Neural progenitor cell (in vitro differentiated cells): Measurements from ENCODE around the gene ZC3H12D. TPM values are rescaled to one million over a fixed set of nuclear protein-coding genes. Genes with fewer than 3 reads are reported as not detected.

Experiments used
- DNase-seq: peaks from one replicate; pipeline ENCODE4 v3.0.0-alpha.2; 2016; ENCODE audit warnings: low spot score
- H2AFZ ChIP-seq: fragments of 200-600 bp; sonication (generic); replicated peaks from 2 replicates; pipeline ENCODE4 v1.6.1; 2016; ENCODE audit warnings: antibody characterized with exemption
- H3F3A ChIP-seq: fragments of 200-600 bp; sonication (generic); 2 replicates; pipeline ENCODE4 v1.6.1; 2016; ENCODE audit warnings: antibody characterized with exemption, low read depth
- H3K27ac ChIP-seq: fragments of 200-600 bp; sonication (generic); 2 replicates; pipeline ENCODE4 v1.5.1; 2016; ENCODE audit warnings: mild to moderate bottlenecking
- H3K27me3 ChIP-seq: fragments of 200-600 bp; sonication (generic); 2 replicates; pipeline ENCODE4 v1.6.1; 2016; ENCODE audit warnings: mild to moderate bottlenecking, moderate library complexity
- H3K36me3 ChIP-seq: fragments of 200-600 bp; sonication (generic); 2 replicates; pipeline ENCODE4 v1.5.1; 2016
- H3K4me1 ChIP-seq: fragments of 200-600 bp; sonication (generic); 2 replicates; pipeline ENCODE4 v1.6.1; 2016; ENCODE audit warnings: mixed run types
- H3K4me2 ChIP-seq: fragments of 200-600 bp; sonication (generic); 2 replicates; pipeline ENCODE4 v1.6.1; 2016
- H3K4me3 ChIP-seq: fragments of 200-600 bp; sonication (generic); 2 replicates; pipeline ENCODE4 v1.5.1; 2016
- H3K79me2 ChIP-seq: fragments of 200-600 bp; sonication (generic); 2 replicates; pipeline ENCODE4 v1.6.1; 2016; ENCODE audit warnings: low read depth
- H3K9ac ChIP-seq: fragments of 200-600 bp; sonication (generic); 2 replicates; pipeline ENCODE4 v1.6.1; 2016
- H3K9me3 ChIP-seq: fragments of 200-600 bp; sonication (generic); 2 replicates; pipeline ENCODE4 v1.5.1; 2016; ENCODE audit warnings: low read depth
- H4K20me1 ChIP-seq: fragments of 200-600 bp; sonication (generic); 2 replicates; pipeline ENCODE4 v1.6.1; 2016; ENCODE audit warnings: low read depth
- H3K27ac Mint-ChIP-seq: 3 replicates; pipeline ENCODE4 v1.8.0; 2021; ENCODE audit warnings: mixed read lengths
- H3K27me3 Mint-ChIP-seq: 2 replicates; pipeline ENCODE4 v1.8.0; 2022; ENCODE audit warnings: low read depth, mild to moderate bottlenecking, inconsistent platforms, moderate library complexity, mixed read lengths; ENCODE audit not compliant: insufficient read depth
- H3K36me3 Mint-ChIP-seq: 3 replicates; pipeline ENCODE4 v1.8.0; 2021; ENCODE audit warnings: mixed read lengths
- H3K4me1 Mint-ChIP-seq: 3 replicates; pipeline ENCODE4 v1.8.0; 2021; ENCODE audit warnings: mixed read lengths
- H3K4me3 Mint-ChIP-seq: 3 replicates; pipeline ENCODE4 v1.8.0; 2021; ENCODE audit warnings: mild to moderate bottlenecking, moderate library complexity, mixed read lengths
- H3K9me3 Mint-ChIP-seq: 3 replicates; pipeline ENCODE4 v1.8.0; 2020; ENCODE audit warnings: mixed read lengths
- CTCF ChIP-seq: fragments of 200-600 bp; sonication (generic); IDR thresholded peaks from 2 replicates; pipeline ENCODE4 v1.5.1; 2017; ENCODE audit warnings: antibody characterized with exemption, mild to moderate bottlenecking
- EZH2 ChIP-seq: fragments of 200-600 bp; sonication (generic); IDR thresholded peaks from 2 replicates; pipeline ENCODE4 v1.6.1; 2017; ENCODE audit warnings: antibody characterized with exemption, mild to moderate bottlenecking, moderate library complexity
- EZH2phosphoT487 ChIP-seq: fragments of 200-600 bp; sonication (generic); IDR thresholded peaks from 2 replicates; pipeline ENCODE4 v1.6.1; 2017; ENCODE audit warnings: antibody characterized with exemption
- small RNA-seq: library from RNA; depleted of rRNA; stranded (forward); fragments of <200 nt; gene quantifications from one replicate; pipeline ENCODE3, GENCODE V24; 2015
- total RNA-seq: library from RNA; depleted of rRNA; stranded (reverse); fragments of >200 nt; gene quantifications from 2 replicates; pipeline ENCODE4 v1.2.3, GENCODE V29; 2015; ENCODE audit warnings: low replicate concordance

Gene ZC3H12D
- total RNA-seq, 1 donor from 2014 or later, result not detected

GRCh38 chr6:149403534-149403933 is 81.3 kb downstream of the ZC3H12D start:
- Mint-ChIP-seq H3K27me3 (peaks cover 2% of the 10 kb centered on the region), H3K9me3 (no peaks in the 10 kb centered on the region), H3K4me1 (no peaks in the 10 kb centered on the region), H3K36me3 (peaks cover 51% of the 10 kb centered on the region), H3K27ac (no peak overlapping the region), H3K4me3 (no peak overlapping the region)
- no peaks in the 10 kb centered on the region for H4K20me1 ChIP-seq
- no peak overlapping the region for H3K9ac ChIP-seq
- peaks cover 54% of the 10 kb centered on the region for H3K36me3 ChIP-seq
- no peak overlapping the region for H2AFZ ChIP-seq
- no peak overlapping the region for H3K4me3 ChIP-seq
- DNase-seq, result no peak
- no peaks in the 10 kb centered on the region for H3K79me2 ChIP-seq
- H3K4me1 ChIP-seq, result no peaks in the 10 kb centered on the region
- no peak overlapping the region for H3K27ac ChIP-seq
- no peaks in the 10 kb centered on the region for H3K9me3 ChIP-seq
- no peak for TF ChIP-seq EZH2phosphoT487
- TF ChIP-seq EZH2, result no peak
- no peak for TF ChIP-seq CTCF
- H3K27me3 ChIP-seq, result no peaks in the 10 kb centered on the region
- no peak overlapping the region for H3K4me2 ChIP-seq
- no peaks in the 10 kb centered on the region for H3F3A ChIP-seq

GRCh38 chr6:149400050-149400449 is 84.8 kb downstream of the ZC3H12D start, which contains the start of gene SUMO4:
Gene SUMO4 (plus strand): TSS chr6:149400262. CDS start chr6:149400392, 130 bp downstream.
- Histone ChIP-seq H3K9me3 (no peaks in the 10 kb centered on the region), H3K4me1 (no peaks in the 10 kb centered on the region), H3K27me3 (no peaks in the 10 kb centered on the region), H4K20me1 (no peaks in the 10 kb centered on the region), H3K4me3 (no peak within 1 kb of the TSS), H3F3A (no peaks in the 10 kb centered on the region), H3K9ac (no peak within 1 kb of the TSS), H2AFZ (no peak within 1 kb of the TSS), H3K4me2 (no peak within 1 kb of the TSS), H3K27ac (no peak within 1 kb of the TSS), H3K79me2 (peaks cover 5% of the 10 kb centered on the region), H3K36me3 (peaks cover 51% of the 10 kb centered on the region)
- no peak for DNase-seq
- H3K9me3 Mint-ChIP-seq, result peaks cover 18% of the 10 kb centered on the region
- H3K27me3 Mint-ChIP-seq, result peaks cover 2% of the 10 kb centered on the region
- TF ChIP-seq EZH2phosphoT487, result no peak
- TF ChIP-seq EZH2, result no peak
- TF ChIP-seq CTCF, result no peak
- H3K4me1 Mint-ChIP-seq, result no peaks in the 10 kb centered on the region
- no peak within 1 kb of the TSS for H3K27ac Mint-ChIP-seq
- H3K36me3 Mint-ChIP-seq, result peaks cover 69% of the 10 kb centered on the region
- H3K4me3 Mint-ChIP-seq, result no peak within 1 kb of the TSS

GRCh38 chr6:149397384-149397783 is 87.4 kb downstream of the ZC3H12D start:
- Mint-ChIP-seq H3K36me3 (peaks cover 72% of the 10 kb centered on the region), H3K27me3 (peaks cover 2% of the 10 kb centered on the region), H3K4me3 (no peak overlapping the region), H3K27ac (no peak overlapping the region), H3K4me1 (no peaks in the 10 kb centered on the region), H3K9me3 (peaks cover 25% of the 10 kb centered on the region)
- Histone ChIP-seq H3K36me3 (peaks cover 43% of the 10 kb centered on the region), H3K4me3 (no peak overlapping the region), H2AFZ (no peak overlapping the region), H3K79me2 (peaks cover 32% of the 10 kb centered on the region), H3K4me2 (no peak overlapping the region), H3F3A (no peaks in the 10 kb centered on the region), H3K9me3 (no peaks in the 10 kb centered on the region), H3K27me3 (no peaks in the 10 kb centered on the region), H3K9ac (no peak overlapping the region), H4K20me1 (no peaks in the 10 kb centered on the region), H3K27ac (no peak overlapping the region), H3K4me1 (no peaks in the 10 kb centered on the region)
- no peak for DNase-seq
- TF ChIP-seq EZH2 (no peak), EZH2phosphoT487 (no peak), CTCF (no peak)

Small RNA genes lying within 50 kb of the gene (small RNA-seq; reads per million reads assigned to genes)
- not detected for gene RNU7-3P

Other genes with a start within 250 kb of the ZC3H12D start
- gene TAB2, start 167.3 kb downstream of the ZC3H12D start, total RNA-seq, result 49.2 and 70.9 TPM in 2 replicates
- gene SUMO4, start 84.8 kb downstream of the ZC3H12D start, total RNA-seq, result 0.82 and 2.3 TPM in 2 replicates
- 41.6 and 80.6 TPM in 2 replicates for gene PPIL4, start 61.0 kb upstream of the ZC3H12D start, total RNA-seq
- 26.9 and 35.7 TPM in 2 replicates for gene GINM1, start 81.4 kb upstream of the ZC3H12D start, total RNA-seq
- 18.9 and 20.2 TPM in 2 replicates for gene KATNA1, start 163.7 kb upstream of the ZC3H12D start, total RNA-seq
- gene LATS1, start 233.1 kb upstream of the ZC3H12D start, total RNA-seq, result 21.1 and 28.0 TPM in 2 replicates